Measurements from ENCODE around the gene TRAPPC3. TPM values are rescaled to one million over a fixed set of nuclear protein-coding genes. Genes with fewer than 3 reads are reported as not detected.
"Not testable (repeated sequence)": the region's sequence is repeated elsewhere in the genome, so short reads cannot be mapped to it uniquely, and the experiment has no call there.

Gene TRAPPC3
- 10 to 100 TPM; 48.9 to 70.2 (median 61.2) TPM for polyA plus RNA-seq (ENCODE audit: insufficient read length in 4 of 4)

- peak; percentile 98 for DNase-seq (ENCODE audit: low read depth in 4 of 4, low spot score in 3 of 4)
Observed at GRCh38 chr1:36149237-36149972, at the start of gene TRAPPC3. Gene TRAPPC3, minus strand, starts transcription at chr1:36149486. Its CDS starts 108 bp downstream, at chr1:36149378.

GRCh38 chr1:36198641-36199040 lies 49.4 kb upstream of the TRAPPC3 start:
- no peak for DNase-seq (ENCODE audit: low read depth in 4 of 4, low spot score in 3 of 4)

- DNase-seq (ENCODE audit: low read depth in 4 of 4, low spot score in 3 of 4): not testable (repeated sequence)
Observed at GRCh38 chr1:36196805-36197204, 47.5 kb upstream of the TRAPPC3 start.

DNA sequence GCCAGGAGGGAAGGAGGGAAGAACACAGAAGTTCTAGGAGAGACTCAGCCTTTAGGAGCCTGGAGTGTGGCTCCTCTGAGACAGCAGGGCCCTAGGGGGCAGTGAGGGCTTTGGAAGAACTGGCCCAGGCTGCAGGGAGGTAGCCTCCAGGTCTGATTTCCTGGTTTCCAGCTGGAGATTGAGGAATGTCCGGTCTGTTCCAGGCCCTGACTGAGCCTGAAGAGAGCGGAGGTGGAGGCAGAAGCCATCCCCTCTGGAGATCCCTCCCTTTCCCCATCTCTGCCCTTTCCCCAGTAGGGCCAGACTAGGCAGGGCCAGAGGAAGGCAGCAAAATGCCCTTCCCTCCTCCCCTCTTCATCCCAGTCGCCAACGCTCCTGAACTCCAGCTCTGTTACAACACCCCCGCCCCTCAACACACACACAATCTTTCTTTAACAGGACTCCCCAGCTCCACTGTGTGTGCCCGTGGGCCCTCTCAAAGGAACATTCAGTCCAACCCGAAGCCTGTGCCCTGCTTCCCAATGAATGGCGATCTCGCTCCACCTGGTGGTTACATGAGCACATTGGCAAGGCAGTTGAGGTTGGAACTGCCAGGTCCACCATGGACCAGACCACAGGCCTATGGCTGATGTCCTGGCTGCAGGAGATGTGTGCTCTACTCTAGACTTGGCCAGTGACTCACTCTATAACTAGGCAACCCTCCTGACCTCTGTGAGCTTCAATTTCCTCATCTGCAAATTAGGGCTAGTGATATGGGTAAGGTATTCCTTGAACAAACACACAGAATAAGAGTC lies 38.7 kb upstream of the TRAPPC3 start:
- peak; percentile 47 to 77 (median 64) for DNase-seq (ENCODE audit: low read depth in 4 of 4, low spot score in 3 of 4)

- no peak for DNase-seq (ENCODE audit: low read depth in 4 of 4, low spot score in 3 of 4)
Observed at GRCh38 chr1:36183309-36183856, 34.1 kb upstream of the TRAPPC3 start.

DNA sequence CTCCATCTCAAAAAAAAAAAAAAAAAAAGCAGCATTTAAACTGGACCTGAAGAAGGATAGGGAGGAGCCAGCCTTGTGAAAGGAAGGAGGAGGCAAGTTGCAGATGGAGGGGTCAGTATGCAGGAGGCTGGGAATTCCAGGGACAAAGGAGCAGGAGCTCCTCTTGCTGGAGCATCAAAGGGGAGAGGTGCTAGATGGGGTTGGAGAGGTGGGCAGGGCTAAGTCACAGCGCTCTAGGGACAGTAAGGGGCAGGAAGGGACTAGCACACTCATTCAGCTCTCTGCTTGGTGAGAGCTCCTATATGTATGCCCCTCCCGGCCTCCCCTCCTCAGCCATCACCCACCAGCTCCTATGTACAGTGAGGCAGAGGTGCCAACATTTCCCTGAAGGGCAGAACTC lies 33.4 kb upstream of the TRAPPC3 start:
- DNase-seq (ENCODE audit: low read depth in 4 of 4, low spot score in 3 of 4): no peak

GRCh38 chr1:36179220-36179600 lies 29.9 kb upstream of the TRAPPC3 start:
- no peak for DNase-seq (ENCODE audit: low read depth in 4 of 4, low spot score in 3 of 4)

GRCh38 chr1:36178471-36179219 lies 29.4 kb upstream of the TRAPPC3 start:
- DNase-seq (ENCODE audit: low read depth in 4 of 4, low spot score in 3 of 4): no peak

GRCh38 chr1:36177589-36178431 lies 28.5 kb upstream of the TRAPPC3 start:
- no peak for DNase-seq (ENCODE audit: low read depth in 4 of 4, low spot score in 3 of 4)

DNA sequence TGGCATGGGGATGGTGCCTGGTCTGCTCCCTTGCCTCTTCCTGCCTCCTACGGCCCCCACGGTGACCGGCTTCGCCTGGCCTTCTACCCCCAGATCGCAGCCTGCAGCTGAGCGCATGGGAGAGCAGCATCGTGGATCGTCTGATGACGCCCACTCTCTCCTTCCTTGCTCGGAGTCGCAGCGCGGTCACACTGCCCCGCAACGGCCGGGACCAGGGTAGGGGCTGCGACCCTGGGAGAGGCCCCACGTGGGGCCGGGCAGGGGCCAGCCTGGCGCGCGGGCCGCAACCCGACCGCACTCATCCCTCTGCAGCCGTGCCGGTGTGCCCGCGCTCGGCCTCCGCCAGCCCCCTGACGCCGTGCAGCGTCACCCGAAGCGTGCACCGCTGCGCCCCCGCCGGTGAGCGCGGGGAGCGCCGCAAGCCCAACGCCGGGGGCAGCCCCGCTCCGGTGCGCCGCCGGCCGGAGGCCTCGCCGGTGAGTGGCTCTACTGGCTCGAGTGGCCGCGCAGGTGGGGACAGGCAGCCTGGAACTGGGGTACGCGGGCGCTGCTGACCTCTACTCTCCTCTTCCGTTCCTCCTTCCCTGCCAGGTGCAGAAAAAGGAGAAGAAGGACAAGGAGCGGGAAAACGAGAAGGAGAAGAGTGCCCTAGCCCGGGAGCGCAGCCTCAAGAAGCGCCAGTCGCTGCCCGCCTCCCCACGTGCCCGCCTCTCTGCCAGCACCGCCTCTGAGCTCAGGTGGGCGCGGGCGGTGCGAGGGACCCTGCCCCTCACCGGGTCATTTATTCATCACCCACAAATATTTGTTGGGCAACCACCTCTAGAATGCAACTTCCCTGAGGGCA lies 27.0 kb upstream of the TRAPPC3 start:
- DNase-seq (ENCODE audit: low read depth in 4 of 4, low spot score in 3 of 4): no peak

DNA sequence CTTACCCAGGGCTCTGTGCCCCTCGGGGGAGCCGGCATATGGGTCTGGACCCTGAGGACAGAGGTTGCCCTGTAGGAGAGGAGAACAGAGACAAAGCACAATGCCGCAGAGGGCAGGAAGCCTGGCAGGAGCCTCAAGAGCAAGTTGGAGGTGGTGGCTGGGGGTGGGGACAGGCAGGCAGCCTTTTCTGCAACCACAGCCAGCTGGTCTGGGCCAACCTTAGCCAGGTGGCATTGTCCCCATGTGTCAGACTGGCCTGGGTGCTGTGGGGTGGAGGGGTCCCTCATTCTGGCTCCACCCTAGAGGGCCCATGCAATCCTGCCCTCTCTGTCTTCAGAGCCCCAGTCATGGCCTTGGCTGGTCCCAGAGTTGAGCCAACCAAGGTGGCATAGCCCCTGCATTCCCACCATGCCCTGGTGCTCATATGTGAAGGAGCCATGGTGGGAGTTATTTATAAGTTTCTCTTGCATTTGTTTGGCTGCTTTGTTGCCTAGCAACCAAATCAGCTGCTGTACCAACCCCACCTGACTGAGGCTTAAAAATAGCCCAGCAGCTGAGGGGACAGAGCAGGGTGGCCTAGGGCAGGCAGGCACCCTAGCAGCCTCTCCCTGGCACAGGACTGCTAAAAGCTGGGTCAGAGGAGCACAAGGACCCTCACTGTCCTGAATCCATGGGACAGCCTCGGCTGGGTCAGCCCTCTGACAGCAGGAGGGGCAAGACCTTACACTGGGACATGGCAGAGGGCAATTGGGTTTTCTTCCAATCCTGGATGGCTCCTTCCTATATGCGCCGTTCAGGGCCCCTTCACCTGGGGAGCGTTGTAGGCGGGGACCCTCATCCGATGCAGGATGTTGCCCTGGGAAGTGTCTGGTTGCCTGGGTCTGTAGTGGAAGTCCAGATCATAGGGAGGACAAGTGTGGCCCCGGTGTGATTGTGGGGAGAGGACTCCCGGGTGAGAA lies 26.1 kb upstream of the TRAPPC3 start:
- DNase-seq (ENCODE audit: low read depth in 4 of 4, low spot score in 3 of 4): no peak

GRCh38 chr1:36174713-36175112 lies 25.4 kb upstream of the TRAPPC3 start:
- DNase-seq (ENCODE audit: low read depth in 4 of 4, low spot score in 3 of 4): no peak

GRCh38 chr1:36172983-36173382 lies 23.7 kb upstream of the TRAPPC3 start:
- no peak for DNase-seq (ENCODE audit: low read depth in 4 of 4, low spot score in 3 of 4)

GRCh38 chr1:36172017-36172747 lies 22.9 kb upstream of the TRAPPC3 start:
- no peak for DNase-seq (ENCODE audit: low read depth in 4 of 4, low spot score in 3 of 4)

- DNase-seq (ENCODE audit: low read depth in 4 of 4, low spot score in 3 of 4): no peak
Observed at GRCh38 chr1:36170643-36171412, 21.5 kb upstream of the TRAPPC3 start.

DNA sequence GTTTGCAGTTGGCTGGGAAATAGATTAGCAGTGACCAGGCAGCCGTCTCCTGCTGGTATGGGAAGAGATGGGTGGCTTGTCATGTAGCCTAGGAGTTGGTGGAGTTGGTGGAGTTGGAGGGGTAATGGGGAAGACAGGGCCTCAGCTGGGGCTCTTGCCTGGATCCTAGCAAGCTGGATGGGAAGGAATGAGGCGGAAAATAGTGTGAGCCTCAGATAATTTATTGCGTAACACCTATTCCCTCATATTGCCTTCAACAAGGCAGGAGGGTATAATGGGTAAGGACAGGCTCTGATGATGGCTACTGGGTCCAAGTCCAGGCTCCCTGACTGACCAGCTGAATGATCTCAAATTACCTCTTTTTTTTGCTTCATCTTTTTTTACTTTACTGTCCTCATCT lies 19.2 kb upstream of the TRAPPC3 start:
- no peak for DNase-seq (ENCODE audit: low read depth in 4 of 4, low spot score in 3 of 4)

All from left renal pelvis (tissue), 4 donors.